ENCODE measurements around the gene ACBD7. TPM values are rescaled to one million over a fixed set of nuclear protein-coding genes. Genes with fewer than 3 reads are reported as not detected.

The ACBD7 gene
- total RNA-seq, 2 donors from 2014 or later, result 2.4 to 3.1 TPM

DNA sequence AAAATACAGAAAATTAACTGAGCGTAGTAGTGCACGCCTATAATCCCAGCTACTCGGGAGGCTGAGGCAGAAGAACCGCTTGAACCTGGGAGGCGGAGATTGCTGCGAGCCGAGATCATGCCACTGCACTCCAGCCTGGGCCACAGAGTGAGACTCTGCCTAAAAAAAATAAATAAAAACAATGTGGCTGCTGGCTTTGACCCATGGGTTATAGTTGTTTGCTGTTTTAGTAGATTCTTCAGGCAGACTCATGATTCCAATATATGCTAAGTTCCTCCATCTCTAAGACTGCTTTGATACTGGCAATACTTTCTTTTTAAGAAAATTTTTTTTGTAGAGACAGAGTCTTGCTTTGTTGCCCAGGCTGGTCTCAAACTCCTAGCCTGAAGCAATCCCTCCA lies 36.5 kb downstream of the ACBD7 start:
- DNase-seq (ENCODE audit: low spot score in 2 of 2), result no peak
- Mint-ChIP-seq H3K36me3 (no peaks in the 10 kb centered on the region), H3K27ac (no peak overlapping the region), H3K9me3 (no peaks in the 10 kb centered on the region)
- ATAC-seq, result no peak

DNA sequence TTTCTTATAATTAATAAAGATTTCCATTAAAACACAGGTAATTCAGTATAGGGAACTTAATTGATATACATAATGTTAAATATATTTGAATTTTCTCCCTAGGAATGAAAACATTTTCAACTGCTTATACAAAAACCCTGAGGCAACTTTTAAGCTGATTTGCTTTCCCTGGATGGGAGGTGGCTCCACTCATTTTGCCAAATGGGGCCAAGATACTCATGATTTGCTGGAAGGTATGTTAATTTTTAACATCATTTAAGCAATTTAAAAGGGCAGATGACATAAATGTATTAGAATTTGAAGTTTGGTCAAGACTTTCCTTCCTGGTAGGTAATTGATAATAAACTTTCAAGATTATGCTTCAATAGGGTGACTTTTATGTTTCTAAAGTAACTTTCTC lies 39.0 kb downstream of the ACBD7 start:
- Mint-ChIP-seq H3K27ac (no peak overlapping the region), H3K9me3 (no peaks in the 10 kb centered on the region), H3K36me3 (no peaks in the 10 kb centered on the region)
- DNase-seq (ENCODE audit: low spot score in 2 of 2), result no peak
- no peak for ATAC-seq

DNA sequence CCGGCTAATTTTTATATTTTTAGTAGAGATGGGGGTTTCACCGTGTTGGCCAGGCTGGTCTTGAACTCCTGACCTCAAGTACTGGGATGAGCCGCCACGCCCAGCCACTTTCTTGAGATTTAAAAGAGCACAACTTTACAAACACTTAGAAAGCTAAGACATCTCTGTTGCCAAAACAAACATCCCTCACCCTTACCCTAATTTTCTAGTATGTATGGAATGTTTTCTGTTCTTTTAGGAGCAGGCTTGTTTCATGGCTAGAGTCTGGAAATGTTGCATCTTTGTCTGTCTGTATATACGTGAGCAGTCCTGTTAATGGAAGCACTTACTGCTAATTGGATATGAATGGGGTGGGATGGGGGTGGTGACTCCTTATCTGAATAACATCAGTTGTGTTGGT lies 42.0 kb downstream of the ACBD7 start:
- no peak for ATAC-seq
- H3K36me3 Mint-ChIP-seq, result peaks cover 0 to 7% of the 10 kb centered on the region in 2 donors
- DNase-seq (ENCODE audit: low spot score in 2 of 2), result no peak
- peaks cover 4 to 5% of the 10 kb centered on the region in 2 donors for H3K9me3 Mint-ChIP-seq
- H3K27ac Mint-ChIP-seq, result no peak overlapping the region

DNA sequence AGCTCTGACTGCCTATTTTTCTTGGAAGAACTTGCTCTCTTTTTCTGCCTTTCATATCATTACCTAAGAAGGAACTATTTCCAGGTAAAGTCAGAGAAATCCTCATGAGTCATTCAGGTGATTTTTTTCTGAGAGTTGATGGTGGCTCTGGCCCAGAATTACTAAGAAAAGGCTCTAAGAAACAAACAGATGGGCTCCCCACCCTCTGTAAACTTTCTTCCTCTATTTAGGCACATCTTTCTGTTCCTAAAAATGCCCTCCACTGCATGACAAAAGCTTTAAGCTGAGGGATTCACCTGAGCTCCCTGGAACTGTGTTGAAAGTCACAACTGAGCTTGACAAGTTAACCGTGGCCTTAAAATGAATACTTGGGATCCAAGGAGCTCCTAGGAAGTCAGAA lies 43.2 kb downstream of the ACBD7 start:
- Mint-ChIP-seq H3K36me3 (peaks cover 0 to 7% of the 10 kb centered on the region in 2 donors), H3K9me3 (peaks cover 4 to 12% of the 10 kb centered on the region in 2 donors), H3K27ac (no peak overlapping the region)
- ATAC-seq (peak in 1 of 2 donors; percentile 57), DNase-seq (ENCODE audit: low spot score in 2 of 2) (no peak)

DNA sequence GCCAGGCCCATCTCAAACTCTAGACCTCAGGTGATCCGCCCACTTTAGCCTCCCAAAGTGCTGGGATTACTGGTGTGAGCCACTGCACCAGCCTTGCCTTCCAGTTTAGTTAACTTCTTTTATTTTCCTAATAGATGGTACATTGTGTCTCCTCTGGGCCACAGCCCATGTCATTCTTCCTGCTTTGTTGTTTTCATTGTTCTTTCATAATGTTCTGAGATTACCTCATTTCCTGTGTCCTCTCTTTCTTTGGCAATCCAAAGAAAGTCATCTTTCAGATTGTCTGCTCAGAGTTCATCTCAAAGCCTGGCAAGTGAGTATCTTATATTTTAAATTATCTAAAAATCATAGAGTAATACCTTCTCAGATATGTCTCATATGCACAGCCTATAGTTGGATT lies 44.9 kb downstream of the ACBD7 start, which contains the start of gene OLAH:
TSS of gene OLAH (plus strand) at position 270 of the 400 bp plus-strand sequence. CDS start 3,346 bp downstream, outside the sequence.
- ATAC-seq (peak in 1 of 2 donors; percentile 37), DNase-seq (ENCODE audit: low spot score in 2 of 2) (no peak)
- Mint-ChIP-seq H3K36me3 (peaks cover 0 to 7% of the 10 kb centered on the region in 2 donors), H3K27ac (peak within 1 kb of the TSS; percentile 67 to 93), H3K9me3 (peaks cover 4 to 15% of the 10 kb centered on the region in 2 donors)

DNA sequence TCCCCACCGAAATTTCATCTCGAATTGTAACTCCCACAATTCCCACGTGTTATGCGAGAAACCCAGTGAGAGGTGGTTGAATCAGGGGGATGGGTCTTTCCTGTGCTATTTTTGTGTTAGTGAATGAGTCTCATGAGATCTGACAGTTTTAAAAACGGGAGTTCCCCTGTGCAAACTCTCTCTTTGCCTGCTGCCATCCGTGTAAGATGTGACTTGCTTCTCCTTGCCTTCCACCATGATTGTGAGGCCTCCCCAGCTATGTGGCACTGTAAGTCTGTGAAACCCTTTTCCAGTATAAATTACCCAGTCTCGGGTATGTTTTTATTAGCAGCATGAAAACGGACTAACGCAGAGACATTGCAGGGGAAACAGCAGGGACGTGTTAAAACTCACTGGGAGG lies 50.2 kb downstream of the ACBD7 start:
- H3K9me3 Mint-ChIP-seq, result peaks cover 0 to 10% of the 10 kb centered on the region in 2 donors
- H3K27ac Mint-ChIP-seq, result no peak overlapping the region
- ATAC-seq (no peak), DNase-seq (ENCODE audit: low spot score in 2 of 2) (no peak)
- peaks cover 0 to 1% of the 10 kb centered on the region in 2 donors for H3K36me3 Mint-ChIP-seq

DNA sequence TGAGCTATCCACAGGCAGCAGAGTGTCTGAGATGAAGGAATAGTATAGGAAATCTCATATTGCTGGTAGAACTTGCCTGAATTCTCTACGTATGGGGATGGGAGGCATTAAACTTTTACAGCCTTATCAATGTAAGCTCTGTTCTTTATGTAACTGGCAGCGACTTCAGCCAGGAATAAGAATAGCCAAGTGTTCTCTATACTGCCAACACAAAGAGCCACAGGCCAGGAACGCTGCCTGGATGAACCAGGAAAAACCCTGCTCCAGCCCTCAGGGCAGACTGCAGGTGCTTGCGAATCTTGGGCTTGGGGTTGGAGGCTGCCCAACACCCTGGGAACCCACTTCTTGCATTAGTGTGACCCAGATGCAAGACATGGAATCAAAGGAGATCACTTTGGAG lies 50.9 kb downstream of the ACBD7 start:
- DNase-seq (ENCODE audit: low spot score in 2 of 2), result no peak
- no peak for ATAC-seq
- Mint-ChIP-seq H3K36me3 (no peaks in the 10 kb centered on the region), H3K27ac (no peak overlapping the region), H3K9me3 (peaks cover 0 to 10% of the 10 kb centered on the region in 2 donors)

DNA sequence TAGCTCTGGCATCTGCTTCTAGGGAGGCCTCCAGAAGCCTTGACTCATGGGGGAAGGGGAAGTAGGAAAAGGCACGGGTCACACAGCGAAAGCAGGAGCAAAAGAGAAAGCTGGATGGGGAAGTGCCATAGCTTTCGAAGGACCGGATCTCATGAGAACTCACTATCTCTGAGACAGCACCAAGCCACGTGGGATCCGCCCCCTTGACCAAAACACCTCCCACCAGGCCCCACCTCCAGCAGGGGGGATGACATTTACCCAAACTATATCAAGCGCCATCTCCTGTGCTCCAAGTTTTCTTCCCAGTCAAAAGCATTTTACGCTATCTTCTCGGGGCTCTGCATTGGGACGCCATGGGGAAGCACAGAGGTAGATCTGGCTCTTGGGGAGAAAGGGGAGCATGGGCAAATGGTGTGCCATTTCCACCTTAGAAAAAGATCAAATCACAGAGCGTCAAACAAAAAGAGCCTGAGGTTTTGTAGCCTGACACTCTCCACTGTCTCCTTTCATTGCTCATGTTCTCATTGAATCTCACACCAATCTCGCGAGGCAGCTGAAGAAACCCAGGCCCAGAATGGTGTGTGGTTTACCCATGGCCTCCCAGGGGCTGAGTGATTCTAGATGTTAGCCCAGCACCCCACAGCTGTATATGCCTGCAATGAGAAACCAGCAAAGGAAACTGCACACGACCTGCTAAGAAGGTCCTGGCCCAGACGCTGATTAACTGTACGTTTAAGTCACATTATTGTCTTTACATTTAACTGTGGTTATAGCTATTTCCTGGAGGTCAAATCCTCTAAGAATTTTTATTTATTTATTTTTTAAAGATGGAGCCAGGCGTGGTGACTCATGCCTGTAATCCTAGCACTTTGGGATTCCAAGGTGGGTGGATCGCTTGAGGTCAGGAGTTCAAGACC lies 52.9 kb downstream of the ACBD7 start:
- no peak overlapping the region for H3K27ac Mint-ChIP-seq
- H3K9me3 Mint-ChIP-seq, result peaks cover 0 to 7% of the 10 kb centered on the region in 2 donors
- H3K36me3 Mint-ChIP-seq, result no peaks in the 10 kb centered on the region
- DNase-seq (ENCODE audit: low spot score in 2 of 2) (no peak), ATAC-seq (peak in 1 of 2 donors; percentile 52)

DNA sequence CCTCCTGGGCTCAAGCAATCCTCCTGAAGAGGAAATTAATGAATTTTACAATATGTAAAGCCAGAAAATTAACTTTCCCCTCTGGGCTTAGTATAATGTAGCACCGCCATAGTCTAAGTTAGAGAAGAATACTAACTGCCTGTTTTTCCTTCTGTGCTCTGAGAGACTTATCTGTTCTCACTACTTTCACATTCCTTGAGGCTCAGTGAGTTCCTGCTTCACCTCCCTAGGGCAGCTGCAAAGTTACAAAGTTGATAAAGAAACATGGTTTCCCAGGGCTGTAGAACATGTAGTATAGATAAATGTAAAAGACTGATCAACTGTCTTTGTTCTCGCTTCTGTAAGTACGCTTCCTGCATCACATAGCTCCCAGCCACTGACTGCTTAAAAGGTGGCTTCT lies 60.8 kb downstream of the ACBD7 start:
- Mint-ChIP-seq H3K27ac (no peak overlapping the region), H3K9me3 (no peaks in the 10 kb centered on the region), H3K36me3 (no peaks in the 10 kb centered on the region)
- DNase-seq (ENCODE audit: low spot score in 2 of 2) (no peak), ATAC-seq (no peak)

Other genes starting within 250 kb of the ACBD7 start
- 10 to 100 TPM; 34.0 to 35.9 TPM for gene SUV39H2, start 209.9 kb downstream of the ACBD7 start, total RNA-seq
- 10 to 100 TPM; 20.8 to 20.9 TPM for gene DCLRE1C, start 134.7 kb downstream of the ACBD7 start, total RNA-seq
- gene MEIG1, start 129.4 kb downstream of the ACBD7 start, total RNA-seq, result under 1 TPM; 0.56 to 0.59 TPM
- gene OLAH, start 44.8 kb downstream of the ACBD7 start, total RNA-seq, result 1 to 10 TPM in 1 of 2 donors, under 1 TPM in 1; 0.87 to 1.7 TPM
- gene RPP38, start 8.6 kb upstream of the ACBD7 start, total RNA-seq, result 10 to 100 TPM; 15.5 to 17.5 TPM
- 10 to 100 TPM; 21.2 to 30.7 TPM for gene NMT2, start 79.9 kb upstream of the ACBD7 start, total RNA-seq

Data from activated naive CD4-positive, alpha-beta T cell treated with anti-CD3 and anti-CD28 coated beads, Interleukin-2, amount 50 U/mL, for 72 hours (primary cell).